Gastroesophageal sphincter (tissue), 3 donors: ENCODE measurements around the gene PLEKHM1.

Experiments
- POLR2A ChIP-seq, 2 donors: fragments of 450-650 bp; IDR thresholded peaks; one replicate each; pipeline ENCODE4 v1.6.1; 2017; ENCODE audit warnings: antibody characterized with exemption in 2 of 2, mild to moderate bottlenecking in 2 of 2, moderate library complexity in 1 of 2
- POLR2AphosphoS5 ChIP-seq: sonication (generic); formaldehyde crosslinking; IDR thresholded peaks from one replicate; pipeline ENCODE4 v1.6.1; 2017; ENCODE audit warnings: antibody characterized with exemption
- TF ChIP-seq, protein P1 (sequence below), 4 experiments: fragments of 200-600 bp in 2 of 4; fragments of 450-650 bp in 2 of 4; sonication (generic) in 1 of 4; IDR thresholded peaks; one replicate each; pipeline ENCODE4 v1.5.1; 2017 to 2019; ENCODE audit warnings: antibody characterized with exemption in 4 of 4, mild to moderate bottlenecking in 2 of 4, moderate library complexity in 2 of 4

- TF ChIP-seq, protein P1, sequence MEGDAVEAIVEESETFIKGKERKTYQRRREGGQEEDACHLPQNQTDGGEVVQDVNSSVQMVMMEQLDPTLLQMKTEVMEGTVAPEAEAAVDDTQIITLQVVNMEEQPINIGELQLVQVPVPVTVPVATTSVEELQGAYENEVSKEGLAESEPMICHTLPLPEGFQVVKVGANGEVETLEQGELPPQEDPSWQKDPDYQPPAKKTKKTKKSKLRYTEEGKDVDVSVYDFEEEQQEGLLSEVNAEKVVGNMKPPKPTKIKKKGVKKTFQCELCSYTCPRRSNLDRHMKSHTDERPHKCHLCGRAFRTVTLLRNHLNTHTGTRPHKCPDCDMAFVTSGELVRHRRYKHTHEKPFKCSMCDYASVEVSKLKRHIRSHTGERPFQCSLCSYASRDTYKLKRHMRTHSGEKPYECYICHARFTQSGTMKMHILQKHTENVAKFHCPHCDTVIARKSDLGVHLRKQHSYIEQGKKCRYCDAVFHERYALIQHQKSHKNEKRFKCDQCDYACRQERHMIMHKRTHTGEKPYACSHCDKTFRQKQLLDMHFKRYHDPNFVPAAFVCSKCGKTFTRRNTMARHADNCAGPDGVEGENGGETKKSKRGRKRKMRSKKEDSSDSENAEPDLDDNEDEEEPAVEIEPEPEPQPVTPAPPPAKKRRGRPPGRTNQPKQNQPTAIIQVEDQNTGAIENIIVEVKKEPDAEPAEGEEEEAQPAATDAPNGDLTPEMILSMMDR (IDR thresholded peaks at IDR 0.05): no peak
- TF ChIP-seq POLR2A (IDR thresholded peaks at IDR 0.05) (no peak), POLR2AphosphoS5 (no peak)
Measured at GRCh38 chr17:45388604-45389325, 101.8 kb downstream of the PLEKHM1 start.
